Fibroblast of the conjunctiva (primary cell): ENCODE data around the gene TAX1BP1.

Experiments
- DNase-seq: peaks from one replicate; pipeline ENCODE4 v3.0.0-alpha.2; 2010; ENCODE audit warnings: low read depth

Gene TAX1BP1

DNA sequence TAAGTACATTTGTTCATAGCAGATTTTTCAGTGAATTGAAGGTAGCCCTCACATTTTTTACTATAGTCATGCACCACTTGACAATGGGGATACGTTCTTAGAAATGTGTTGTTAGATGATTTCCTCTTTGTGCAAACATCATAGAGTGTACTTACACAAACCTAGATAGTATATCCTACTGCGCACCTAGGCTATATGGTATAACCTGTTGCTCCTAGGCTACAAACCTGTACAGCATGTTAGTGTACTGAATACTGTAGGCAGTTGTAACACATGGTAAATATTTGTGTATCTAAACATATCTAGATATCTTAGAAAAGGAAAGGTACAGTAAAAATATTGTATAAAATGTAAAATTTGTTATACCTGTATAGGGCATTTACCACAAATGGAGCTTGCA, 41.2 kb downstream of the TAX1BP1 start:
- no peak for DNase-seq

DNA sequence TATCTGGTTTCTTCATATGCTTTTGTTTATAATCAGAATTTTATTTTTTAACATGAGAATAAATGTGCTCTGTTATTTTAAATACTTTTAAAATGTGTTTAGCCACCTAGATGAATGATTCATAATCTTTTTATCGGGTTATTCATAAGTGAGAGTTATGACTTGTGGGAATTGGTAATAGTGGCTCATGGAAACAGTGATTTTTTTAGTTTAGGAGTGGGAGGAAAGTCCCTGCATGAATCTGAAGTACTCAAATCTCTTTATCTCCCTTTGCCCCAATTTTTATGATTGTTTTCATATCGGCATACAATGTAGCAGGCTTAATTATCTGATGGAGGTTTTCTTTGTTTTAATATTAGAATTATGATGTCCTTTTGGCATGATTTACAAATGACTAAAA, 42.9 kb downstream of the TAX1BP1 start:
- DNase-seq: no peak

DNA sequence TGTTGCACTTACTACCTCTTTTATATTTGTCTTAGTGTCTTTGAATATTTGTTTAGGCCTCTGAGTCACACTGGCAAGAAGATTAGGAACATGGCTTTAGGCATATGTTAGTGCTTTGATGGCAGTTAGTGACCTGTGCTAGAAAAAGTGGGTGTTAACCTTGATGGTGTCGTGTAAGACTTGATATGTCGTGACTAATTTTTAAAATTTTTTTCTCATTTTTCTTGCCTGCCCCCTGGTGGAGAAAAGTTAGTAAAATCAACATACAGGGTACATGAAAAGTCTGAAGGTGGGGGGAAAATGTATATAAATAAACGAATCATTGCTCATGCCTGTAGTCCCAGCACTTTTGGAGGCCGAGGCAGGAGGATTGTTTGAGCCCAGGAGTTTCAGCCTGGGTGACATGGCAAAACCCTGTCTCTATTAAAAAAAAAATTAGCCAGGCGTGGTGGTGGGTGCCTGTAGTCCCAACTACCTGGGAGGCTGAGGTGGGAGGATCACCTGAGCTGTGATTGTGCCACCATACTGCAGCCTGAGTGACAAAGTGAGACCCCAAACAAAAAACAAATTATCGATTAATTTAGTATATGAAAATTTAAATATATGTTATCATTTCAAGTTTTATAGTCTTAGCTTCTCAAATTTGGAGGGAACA, 44.6 kb downstream of the TAX1BP1 start:
- DNase-seq: peak; percentile 36

DNA sequence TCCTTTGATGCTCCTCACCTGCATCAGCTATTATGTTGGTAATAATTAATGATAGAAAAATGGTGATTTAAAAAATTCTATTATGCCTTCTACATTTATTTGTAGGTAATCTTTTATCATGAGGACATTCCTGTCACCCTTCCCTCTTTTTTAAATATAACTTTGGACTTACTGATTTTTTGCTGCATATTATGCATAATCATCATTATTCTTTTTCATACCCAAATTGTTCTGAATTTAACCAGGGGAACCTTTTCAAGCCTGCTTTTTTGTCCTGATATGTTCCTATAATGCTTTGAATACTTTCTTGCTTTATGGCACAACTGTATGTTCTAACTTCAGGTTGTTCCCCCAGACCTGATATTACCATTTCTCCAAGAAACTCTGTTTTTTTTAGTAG, 48.5 kb downstream of the TAX1BP1 start:
- no peak for DNase-seq

DNA sequence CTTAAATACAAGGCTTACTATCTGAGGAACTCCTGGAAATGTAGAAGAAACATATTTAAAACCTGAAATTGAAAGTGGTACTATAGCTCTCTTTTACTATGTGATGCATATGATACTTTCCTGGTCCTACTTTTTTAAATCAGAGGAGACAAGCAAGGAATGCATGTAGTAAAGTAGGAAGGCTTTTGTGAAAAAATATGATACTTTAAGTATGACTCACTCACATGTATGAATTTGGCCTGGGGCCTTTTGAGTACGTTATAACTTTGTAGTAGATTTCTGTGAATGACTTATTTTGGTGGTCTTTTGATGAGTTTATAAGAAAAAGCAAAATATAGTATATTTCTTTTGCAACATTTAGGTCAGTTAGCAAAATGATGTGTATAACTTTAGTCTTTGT, 53.8 kb downstream of the TAX1BP1 start:
- DNase-seq: no peak

DNA sequence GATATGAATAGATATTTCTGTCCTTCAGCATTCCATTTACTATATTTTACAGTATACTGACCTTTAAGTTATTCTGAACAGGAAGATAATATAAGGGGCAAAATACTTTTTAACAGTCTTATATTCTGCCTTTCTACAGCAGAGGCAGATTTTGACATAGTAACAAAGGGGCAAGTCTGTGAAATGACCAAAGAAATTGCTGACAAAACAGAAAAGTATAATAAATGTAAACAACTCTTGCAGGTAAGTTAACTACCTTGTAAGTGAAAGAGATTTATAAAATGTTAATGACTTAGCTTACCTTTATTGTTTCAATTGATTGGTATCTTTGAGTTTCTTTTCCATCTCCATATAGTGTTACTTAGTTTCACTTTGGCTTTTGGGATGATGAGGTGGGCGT, 56.0 kb downstream of the TAX1BP1 start:
- DNase-seq: no peak

DNA sequence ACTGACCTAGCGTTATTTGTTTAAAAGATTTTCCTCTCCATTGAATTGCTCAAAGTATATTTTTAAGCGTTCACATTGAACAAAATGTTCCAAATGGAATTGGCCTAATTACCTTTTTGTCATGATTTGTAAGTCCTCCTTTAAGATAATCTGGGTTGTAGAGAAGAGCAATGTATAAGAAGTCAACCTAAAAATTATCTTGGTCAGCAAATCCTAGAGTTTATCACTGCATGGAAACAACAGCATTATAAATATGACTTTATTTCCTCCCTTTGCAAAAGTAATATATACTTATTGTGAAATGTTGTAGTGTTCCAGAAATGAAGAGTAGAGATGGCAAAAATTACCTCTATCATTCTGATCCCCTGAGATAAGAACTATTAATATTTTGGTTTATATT, 59.2 kb downstream of the TAX1BP1 start:
- DNase-seq: no peak

DNA sequence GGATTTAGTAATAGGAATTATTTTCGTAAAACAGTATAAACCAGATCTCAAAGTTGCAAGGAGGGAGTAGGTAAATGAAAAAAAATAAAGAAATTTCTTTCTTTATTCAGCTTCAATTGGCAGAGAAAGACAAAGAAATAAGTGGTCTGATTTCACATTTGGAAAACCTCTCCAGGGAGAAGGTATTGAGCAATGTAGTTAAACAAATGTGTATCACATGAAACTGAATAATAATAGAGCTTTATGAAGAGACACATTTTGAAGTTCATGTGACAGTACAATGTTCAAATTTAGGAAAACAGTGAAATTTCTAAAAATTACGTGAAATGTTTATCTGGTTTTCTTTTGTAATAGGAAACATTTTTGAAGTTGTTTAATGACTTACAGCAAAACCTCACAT, 63.0 kb downstream of the TAX1BP1 start:
- peak; percentile 53 for DNase-seq

DNA sequence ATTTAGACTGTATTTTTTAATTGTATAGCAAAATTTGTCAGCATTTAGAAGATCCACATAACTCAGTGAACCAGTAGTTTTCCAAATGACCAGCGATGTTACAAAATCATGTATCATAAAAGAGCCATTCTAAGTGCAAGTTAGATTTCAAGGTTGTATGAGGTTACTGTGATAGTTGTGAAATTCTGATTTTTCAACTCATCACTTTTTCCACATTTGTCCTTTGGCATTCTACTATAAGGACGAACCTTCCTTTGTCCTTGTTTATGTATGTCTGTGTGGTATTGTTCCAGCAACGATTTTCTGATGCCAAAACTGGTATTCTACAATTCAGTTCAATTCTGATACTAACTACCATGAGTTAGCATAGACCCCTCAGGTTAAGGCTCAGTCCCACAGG, 64.2 kb downstream of the TAX1BP1 start:
- no peak for DNase-seq

DNA sequence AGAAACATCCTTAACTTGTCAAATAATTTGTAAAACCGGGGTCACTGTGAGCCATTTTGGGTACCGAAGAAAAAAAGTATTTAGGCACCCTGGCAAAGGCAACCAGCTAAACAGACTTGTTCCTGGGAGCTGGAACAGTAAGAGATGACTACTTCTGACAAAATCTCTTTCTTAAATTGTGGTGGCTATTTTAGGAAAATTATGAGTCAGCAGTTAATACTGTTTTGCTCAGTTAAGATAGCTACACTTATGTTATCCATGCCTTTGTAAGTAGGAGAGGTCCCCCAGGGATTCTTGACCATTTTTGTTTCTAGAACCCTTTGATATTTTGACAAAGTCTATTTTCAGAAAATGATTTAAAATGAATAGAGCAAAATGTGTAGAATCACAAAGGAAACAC, 68.7 kb downstream of the TAX1BP1 start:
- DNase-seq: peak; percentile 43

DNA sequence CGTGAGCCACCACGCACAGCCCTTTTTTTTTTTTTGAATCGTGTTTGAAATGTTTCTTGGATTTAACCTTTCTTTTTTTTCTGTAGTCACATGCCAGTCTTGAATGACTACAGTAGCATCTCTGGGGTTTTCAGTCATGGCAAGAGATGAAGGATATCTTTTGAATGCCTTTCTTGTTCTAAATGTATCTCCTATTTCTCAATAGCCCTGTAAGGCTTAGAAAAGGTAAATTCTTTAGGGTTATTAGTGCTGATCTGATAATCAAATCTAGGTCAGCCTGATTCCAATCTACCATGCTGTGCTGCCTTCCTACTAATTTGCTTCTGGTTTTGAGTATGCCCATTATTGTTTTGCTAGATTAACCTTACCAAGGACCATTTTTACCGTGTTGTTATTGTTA, 70.2 kb downstream of the TAX1BP1 start:
- no peak for DNase-seq

DNA sequence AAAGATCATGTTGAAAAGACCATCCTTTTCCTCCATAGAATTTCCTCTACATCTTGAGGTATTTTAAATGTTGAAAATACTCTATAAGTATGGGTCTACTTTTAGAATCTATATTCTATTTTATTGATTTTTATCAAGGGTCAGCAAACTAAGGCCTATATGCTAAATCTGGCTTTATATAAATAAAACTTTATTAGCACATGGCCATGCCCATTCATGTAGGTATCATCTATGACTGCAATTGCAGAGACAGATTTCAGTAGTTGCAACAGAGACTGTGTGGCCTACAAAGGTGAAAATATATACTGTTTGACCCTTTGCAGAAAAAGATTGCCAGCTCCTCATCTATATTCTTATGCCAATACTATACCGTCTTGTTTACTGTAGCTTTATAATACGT, 72.7 kb downstream of the TAX1BP1 start:
- DNase-seq: no peak

DNA sequence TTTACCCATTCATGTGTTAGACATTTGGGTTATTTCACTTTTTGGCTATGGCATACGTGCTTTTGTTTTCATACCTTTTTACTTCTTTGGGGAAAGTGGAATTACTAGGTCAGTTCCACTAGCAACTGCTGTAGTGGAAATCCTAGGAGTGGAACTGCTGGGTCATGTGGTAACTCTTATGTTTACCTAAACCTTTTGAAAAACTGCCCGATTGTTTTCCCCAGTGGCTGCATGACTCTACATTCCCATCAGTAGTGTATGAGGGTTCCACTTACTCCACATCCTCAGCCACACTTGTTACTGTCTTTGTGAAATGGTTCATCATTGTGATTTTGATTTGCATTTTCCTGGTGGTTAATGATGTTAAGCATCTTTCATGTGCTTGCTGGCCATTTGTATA, 82.3 kb downstream of the TAX1BP1 start:
- DNase-seq: no peak

DNA sequence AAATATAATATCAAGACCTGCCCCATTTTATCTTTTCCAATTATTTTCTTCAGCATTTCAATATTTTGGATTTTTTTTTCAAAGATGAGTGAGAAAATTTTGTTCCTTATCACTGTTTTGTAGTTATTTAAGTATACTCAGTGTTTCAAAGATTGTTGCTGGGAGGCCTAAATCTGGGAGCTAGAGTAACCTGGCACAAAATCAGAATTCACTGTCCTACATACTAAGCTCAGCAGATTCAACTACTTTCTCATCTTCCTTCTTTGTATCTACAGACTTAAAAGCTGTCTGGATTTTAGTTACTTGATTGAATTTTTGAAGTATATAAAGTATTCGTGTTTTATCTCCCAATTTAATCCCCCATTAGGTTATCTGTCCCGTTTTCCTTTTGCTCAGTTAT, 85.9 kb downstream of the TAX1BP1 start:
- no peak for DNase-seq

DNA sequence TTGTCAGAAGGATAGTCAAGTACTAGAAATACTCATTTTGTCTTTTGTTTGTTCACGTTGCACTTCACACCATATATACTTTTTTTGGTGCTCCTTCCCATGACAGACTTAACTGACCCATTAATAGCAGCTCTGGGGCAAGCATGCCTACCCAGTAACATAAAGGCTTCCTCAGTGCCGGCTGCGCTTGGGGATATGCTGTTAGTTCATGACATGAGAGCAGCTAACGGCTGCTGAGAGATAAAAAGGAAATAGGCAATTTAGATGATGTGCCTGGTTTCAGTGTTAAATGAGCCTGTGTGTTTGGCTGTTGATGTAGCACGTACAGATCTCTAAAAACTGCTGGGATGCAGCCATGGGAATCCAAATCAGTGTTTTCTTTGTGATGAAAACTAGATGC, 86.4 kb downstream of the TAX1BP1 start:
- DNase-seq: no peak

DNA sequence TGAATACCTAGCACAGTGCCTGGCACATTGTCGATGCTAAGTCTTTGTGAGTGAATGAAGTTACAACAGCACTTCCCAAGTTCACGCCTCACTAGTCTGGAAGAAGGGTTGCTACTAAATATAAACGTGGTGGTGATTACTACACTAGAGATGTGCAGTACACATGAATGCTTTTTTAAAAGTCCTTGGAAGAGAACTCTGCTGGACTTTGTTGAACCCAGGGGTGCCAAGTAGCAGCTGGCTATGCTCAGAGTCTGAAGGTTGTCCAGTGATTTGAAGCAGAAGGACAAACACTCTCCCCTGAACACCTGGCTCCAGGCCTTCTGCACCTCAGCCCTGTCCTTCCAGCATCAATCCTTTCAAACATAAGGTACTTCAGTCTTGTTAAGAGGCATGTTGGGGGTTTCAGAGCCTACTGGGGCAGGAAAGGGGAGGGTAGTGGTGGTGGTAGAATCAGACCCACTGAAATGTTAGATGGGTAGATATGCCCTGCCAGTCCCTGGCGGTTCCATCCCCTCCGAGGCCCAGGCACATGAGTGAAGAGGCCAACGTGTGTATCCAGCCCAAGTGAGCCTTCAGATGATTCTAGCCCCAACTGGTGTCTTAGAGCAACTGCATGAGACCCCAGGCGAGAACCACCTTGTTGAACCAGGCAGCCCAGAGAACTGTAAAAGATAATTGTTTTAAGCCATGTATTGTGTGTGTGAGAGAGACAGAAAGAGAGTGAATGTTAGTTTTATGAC, 94.4 kb downstream of the TAX1BP1 start:
- DNase-seq: no peak

DNA sequence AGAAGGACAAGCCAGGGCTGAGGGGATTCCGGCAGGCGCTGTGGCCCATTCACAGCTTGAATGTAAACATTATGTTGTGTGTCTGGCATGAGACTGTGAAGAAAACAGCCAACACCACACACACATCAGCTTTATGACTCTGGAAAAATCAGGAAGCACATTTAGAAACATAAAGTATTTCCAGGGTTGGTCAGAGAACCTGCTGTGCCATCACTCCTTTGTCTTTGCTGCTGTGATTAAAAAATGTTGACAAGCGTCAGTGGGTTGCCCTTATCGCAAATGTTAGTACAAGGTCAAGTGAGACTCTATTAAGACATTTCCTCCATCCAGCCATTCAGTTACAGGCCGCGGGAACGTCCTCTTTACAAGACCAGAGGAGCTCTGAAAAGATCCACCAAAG, 95.4 kb downstream of the TAX1BP1 start:
- no peak for DNase-seq

DNA sequence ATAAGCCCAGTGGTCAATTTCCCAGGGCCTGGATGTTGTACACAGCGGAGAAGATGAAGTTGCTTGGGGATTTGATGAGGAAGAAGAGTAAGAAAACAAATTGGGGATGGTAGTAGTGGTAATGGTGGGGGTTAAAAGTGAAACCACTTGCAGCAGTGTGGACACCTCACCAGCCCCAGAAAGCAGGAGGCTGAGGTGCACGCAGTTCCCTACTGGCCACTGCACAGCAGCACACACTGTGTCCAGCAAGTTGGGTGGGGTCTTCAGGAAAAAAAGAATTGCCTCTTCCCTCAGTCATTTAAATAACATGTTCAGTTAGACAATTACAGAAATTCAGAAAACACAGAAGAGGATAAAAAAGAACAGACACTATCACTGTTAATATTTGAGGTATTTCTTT, 96.6 kb downstream of the TAX1BP1 start:
- no peak for DNase-seq

DNA sequence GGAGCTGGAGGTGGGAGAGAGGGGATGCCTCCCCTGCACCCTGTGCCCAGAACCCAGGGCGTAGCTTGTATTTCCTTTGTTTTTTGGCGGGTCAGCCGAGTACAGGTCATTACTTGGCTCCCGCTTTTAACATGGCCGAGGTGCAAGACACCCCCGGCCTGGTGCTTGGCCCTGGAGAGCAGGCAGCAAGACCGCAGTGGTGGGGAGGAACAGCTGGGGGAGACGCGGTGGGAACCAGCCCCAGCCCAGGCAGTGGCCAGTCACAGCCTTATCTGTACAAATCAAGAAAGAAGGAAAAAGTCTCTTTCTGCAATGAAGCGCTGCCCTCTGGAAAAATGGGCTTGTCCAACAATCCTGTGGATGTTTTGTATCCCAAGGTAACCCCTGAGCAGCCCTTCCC, 99.1 kb downstream of the TAX1BP1 start:
- no peak for DNase-seq

DNA sequence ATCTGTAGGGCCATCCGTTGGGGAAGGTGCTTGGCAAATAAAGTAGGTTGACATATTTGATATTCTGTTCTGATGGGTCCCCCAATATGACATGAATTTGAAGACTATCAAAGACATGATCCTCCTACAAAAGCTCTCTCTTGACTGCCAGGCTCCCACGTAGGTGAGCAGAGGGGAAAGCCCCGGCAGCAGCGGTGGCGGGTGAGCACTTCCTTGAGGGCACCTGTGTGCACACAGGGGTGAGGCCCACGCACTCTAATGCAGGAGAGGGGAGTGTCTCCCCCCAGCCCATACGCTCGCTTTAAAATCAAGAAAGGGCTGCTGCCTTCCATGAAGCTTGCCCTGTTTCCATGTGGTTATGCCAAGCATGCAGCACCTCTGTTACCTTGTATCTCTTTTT, 100.4 kb downstream of the TAX1BP1 start:
- no peak for DNase-seq

DNA sequence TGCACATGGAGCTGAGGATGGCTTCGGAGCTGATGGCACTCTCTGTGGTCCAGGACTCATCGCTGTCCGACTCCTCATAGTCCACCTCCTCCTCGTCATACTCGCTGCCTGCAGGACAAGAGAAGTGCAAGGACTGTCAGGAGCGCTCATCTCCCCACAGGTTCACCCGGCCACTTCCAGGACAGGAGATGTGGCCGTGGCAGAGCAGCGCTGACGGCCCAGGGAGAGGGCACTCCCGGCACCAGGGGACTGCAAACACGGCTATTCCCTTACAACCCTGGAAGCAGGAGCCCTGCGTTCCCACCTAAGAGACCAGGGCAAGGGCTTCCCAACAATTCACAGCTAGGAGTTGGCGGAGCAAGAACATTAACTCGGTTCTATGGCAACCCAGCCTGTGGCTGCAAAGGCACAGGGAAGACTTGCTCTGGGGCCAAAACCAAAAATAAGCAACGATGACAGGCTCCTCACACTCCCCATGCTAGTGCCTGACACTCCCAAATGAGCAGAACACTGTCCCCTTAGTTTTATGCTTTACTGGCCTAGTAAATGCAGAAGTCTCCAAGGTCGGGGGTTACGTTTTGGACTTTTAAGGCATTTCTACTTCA, 100.9 kb downstream of the TAX1BP1 start:
- no peak for DNase-seq

DNA sequence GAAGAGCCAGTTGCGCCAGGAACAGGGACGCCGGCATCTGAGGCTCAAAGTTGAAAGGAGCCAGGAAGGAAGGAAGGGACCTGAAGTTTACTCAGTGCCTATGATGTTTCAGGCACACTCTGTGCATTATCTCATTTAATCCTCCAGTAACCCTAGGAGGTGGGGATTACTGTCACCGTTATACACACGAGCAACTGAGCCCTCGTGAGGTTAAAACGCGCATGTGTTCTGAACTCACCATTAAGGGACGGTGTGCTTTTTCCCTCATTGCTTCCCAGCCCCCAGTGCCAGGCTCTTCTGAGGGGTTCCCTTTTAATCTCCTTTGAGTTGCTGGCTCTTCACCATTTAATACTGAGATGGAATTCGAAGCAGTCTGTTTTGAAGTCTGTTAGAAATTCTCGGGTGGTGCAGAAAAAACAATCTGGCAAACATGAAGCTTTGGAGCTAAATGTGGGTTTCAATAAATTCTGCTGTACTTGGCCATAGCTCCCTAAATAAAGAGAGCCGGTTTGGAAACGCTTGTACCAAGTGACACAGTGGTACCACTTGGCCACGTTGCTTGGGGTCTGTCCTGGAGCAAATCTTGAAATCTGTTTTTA, 102.2 kb downstream of the TAX1BP1 start:
- no peak for DNase-seq

DNA sequence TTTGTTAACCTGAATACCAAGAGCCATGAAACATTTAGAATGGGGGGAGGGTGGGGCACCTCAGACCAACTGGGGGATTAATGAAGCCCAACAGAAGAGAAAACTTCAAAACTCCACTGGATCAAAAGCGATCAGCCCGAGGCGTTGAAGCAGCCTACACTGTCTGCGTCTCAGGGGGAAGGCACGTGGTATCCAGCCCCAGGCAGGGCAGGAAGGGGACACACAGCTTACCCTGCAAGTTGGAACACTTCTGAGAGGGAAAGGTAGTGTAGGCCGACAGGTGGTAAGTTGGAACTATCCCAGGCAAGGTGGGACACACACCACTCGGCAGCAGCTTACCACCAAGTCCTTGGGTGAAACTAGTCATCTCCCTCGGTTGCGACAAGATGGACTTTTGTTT, 102.9 kb downstream of the TAX1BP1 start:
- DNase-seq: no peak
